GM12878 (cell line): Measurements from ENCODE around the gene YTHDF1. TPM values are rescaled to one million over a fixed set of nuclear protein-coding genes. Genes with fewer than 3 reads are reported as not detected.

ENCODE experiments used
- ATAC-seq: fragments of 200-7000 bp; cut with Tn5 transposase; 3 replicates; pipeline ENCODE4 v1.9.1; 2020; ENCODE audit warnings: mild to moderate bottlenecking, moderate library complexity
- BruUV-seq: library from RNA; stranded (reverse); fragments of 400-500 nt; replicated peaks from 2 replicates; lab custom pipeline; 2021; lab: Mats Ljungman, UMichigan
- CTCF ChIA-PET: fragments of 300-600 bp; sonication (Branson Sonifier 250); formaldehyde crosslinking; extraction: SDS; loops from one replicate; lab custom pipeline; 2021; ENCODE audit warnings: inconsistent platforms; lab: Yijun Ruan, JAX
- POLR2A ChIA-PET: fragments of 350-600 bp; formaldehyde crosslinking; extraction: SDS; loops from one replicate; lab custom pipeline; 2021; ENCODE audit warnings: inconsistent platforms; lab: Charles Lee
- RAD21 ChIA-PET: fragments of 300-600 bp; sonication (Branson Sonifier 250); formaldehyde crosslinking; loops from one replicate; lab custom pipeline; 2023; ENCODE audit warnings: antibody characterized with exemption; ENCODE audit not compliant: unreplicated experiment; lab: Charles Lee
- SMC1A ChIA-PET: fragments of 300-600 bp; sonication (Branson Sonifier 250); formaldehyde crosslinking; loops from one replicate; lab custom pipeline; 2023; ENCODE audit not compliant: unreplicated experiment, uncharacterized antibody; lab: Charles Lee
- DNase-seq: peaks from one replicate; pipeline ENCODE4 v3.0.0-alpha.2; 2011; ENCODE audit warnings: low read depth, low spot score
- FAIRE-seq: peaks from 3 replicates; lab custom pipeline; 2011; peaks lifted over from hg19 to GRCh38; lab: Jason Lieb, UNC
- H2AFZ ChIP-seq: 2 replicates; pipeline ENCODE4 v1.6.0; 2011; ENCODE audit warnings: low read depth, low read length, control low read depth; ENCODE audit not compliant: control insufficient read depth
- H3K27ac ChIP-seq: 2 replicates; pipeline ENCODE4 v1.5.1; 2011; ENCODE audit warnings: control low read depth; ENCODE audit not compliant: control insufficient read depth, insufficient read depth
- H3K27me3 ChIP-seq, 2 experiments: replicated peaks in 1 of 2; 2 replicates each; pipeline versions ENCODE4 v1.6.0 to v1.6.1; 2011; ENCODE audit warnings: low read length in 1 of 2; ENCODE audit not compliant: control insufficient read depth in 2 of 2, insufficient read depth in 2 of 2
- H3K36me3 ChIP-seq, 2 experiments: 2 replicates each; pipeline ENCODE4 v1.5.1; 2011; ENCODE audit warnings: low read length in 1 of 2; ENCODE audit not compliant: control insufficient read depth in 2 of 2, insufficient read depth in 2 of 2
- H3K4me1 ChIP-seq: 2 replicates; pipeline ENCODE4 v1.6.1; 2011; ENCODE audit warnings: mild to moderate bottlenecking, low read length, moderate library complexity, mixed read lengths; ENCODE audit not compliant: control insufficient read depth, insufficient read depth
- H3K4me2 ChIP-seq: 2 replicates; pipeline ENCODE4 v1.6.0; 2011; ENCODE audit warnings: control low read depth; ENCODE audit not compliant: control insufficient read depth, insufficient read depth
- H3K4me3 ChIP-seq: fragments of 200-600 bp; sonication (generic); 2 replicates; pipeline ENCODE4 v1.5.1; 2016
- H3K79me2 ChIP-seq: 2 replicates; pipeline ENCODE4 v1.6.0; 2011; ENCODE audit warnings: low read length; ENCODE audit not compliant: control insufficient read depth, insufficient read depth
- H3K9ac ChIP-seq: 2 replicates; pipeline ENCODE4 v1.8.0; 2011; ENCODE audit warnings: low read length, control low read depth, mixed read lengths; ENCODE audit not compliant: control insufficient read depth, insufficient read depth
- H3K9me3 ChIP-seq: replicated peaks from 3 replicates; pipeline ENCODE4 v1.5.1; 2011; ENCODE audit warnings: mild to moderate bottlenecking, low read length; ENCODE audit not compliant: control insufficient read depth, insufficient read depth
- H4K20me1 ChIP-seq: 2 replicates; pipeline ENCODE4 v1.6.0; 2011; ENCODE audit not compliant: control insufficient read depth, insufficient read depth
- JUND ChIP-seq: IDR thresholded peaks from 2 replicates; pipeline ENCODE4 v1.6.1; 2012; ENCODE audit warnings: low read depth, mild to moderate bottlenecking, low read length, improper control_type of control experiment, moderate library complexity
- whole genome bisulfite sequencing: methylation state at CpG from one replicate; pipeline ENCODE4 v1.1.6; 2016; ENCODE audit warnings: low lambda C conversion rate; ENCODE audit not compliant: insufficient replicate concordance, insufficient coverage; ENCODE audit errors: missing lambda C conversion rate; 5-methylcytosine and 5-hydroxymethylcytosine counted together
- in situ Hi-C: fragments of 300-500 bp; cut with MboI; formaldehyde crosslinking; loops from 9 replicates; pipeline ENCODE4 v1.14.3; 2018; ENCODE audit warnings: mixed read lengths
- intact Hi-C: fragments of 100-400 bp; cut with micrococcal nuclease; formaldehyde crosslinking; loops from one replicate; pipeline ENCODE4 v1.14.2; 2022; ENCODE audit not compliant: unreplicated experiment
- polyA plus RNA-seq, 11 experiments: library from polyadenylated mRNA; depleted of rRNA in 4 of 11; unstranded in 6 of 11; stranded (reverse) in 5 of 11; fragments of >200 nt; fragmentation: Nextera tagmentation in 4 of 11; fragmentation: Illumina TruSeq in 1 of 11; extraction: Ambion mirVana in 4 of 11; extraction: Trizol in 1 of 11; gene quantifications; 1 replicate in 1 of 11; 2 replicates in 10 of 11; pipeline versions ENCODE4 v1.2.1 to v1.2.3, GENCODE V29; 2011 to 2016; ENCODE audit warnings: inconsistent platforms in 2 of 11, missing spikeins in 2 of 11, low read depth in 1 of 11
- total RNA-seq, 4 experiments: library from RNA; depleted of rRNA in 3 of 4; stranded (reverse); fragments of >200 nt in 3 of 4; fragmentation: Illumina TruSeq in 1 of 4; extraction: Trizol in 1 of 4; gene quantifications; 2 replicates each; pipeline versions ENCODE4 v1.2.1 to v1.2.3, GENCODE V29; 2013 to 2021
- TF ChIP-seq, protein P1 (sequence below): fragments of 450-650 bp; IDR thresholded peaks from 2 replicates; pipeline ENCODE4 v1.6.1; 2017; ENCODE audit warnings: mild to moderate bottlenecking, moderate library complexity

Gene YTHDF1
- total and polyA plus RNA-seq, 10 of the 15 experiments (the other 5 are each of a cell fraction or from before 2014, with no cell fraction given), result 4.6 to 37.8 (median 20.5) TPM

DNA sequence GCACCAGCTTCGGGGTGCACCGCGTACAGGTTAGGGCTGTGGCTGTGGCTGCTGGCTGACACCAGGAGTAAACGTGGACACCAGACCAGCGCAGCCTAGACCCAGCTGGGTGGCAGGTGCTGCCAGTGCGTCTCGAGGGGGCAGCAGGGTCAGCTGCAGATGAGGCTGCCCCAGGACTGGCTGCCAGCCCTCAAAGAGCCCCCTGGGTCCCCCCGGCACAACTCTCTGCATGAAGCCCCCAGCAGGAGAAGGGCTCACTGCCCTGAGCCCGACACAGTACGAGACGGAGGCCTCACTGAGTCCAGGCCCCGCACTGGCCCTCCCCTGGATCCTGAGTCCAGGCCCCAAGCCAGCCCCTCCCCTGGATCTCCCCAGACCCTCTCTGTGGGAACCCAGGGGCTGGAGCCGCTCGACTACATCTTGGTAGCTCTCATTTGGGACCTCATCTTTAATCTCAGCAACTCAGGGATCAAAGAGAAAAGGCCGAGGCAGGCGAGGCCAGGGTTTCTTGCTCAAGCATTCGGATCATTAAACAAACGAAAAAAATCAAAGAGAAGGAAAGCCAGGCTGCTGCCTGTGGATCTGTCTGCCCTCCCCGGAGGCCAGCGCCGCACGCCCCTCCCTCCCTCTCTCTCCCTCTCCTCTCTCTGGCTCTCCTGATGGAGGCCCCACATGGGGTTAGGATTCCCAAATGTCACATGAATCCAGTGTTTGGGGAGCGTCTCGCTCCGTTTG, 45.3 kb upstream of the YTHDF1 start:
- ChIA-PET POLR2A (no interaction called here), SMC1A (no interaction called here), RAD21 (no interaction called here), CTCF (no interaction called here)
- Histone ChIP-seq H3K4me3 (no peak overlapping the region), H2AFZ (no peak overlapping the region), H3K27me3 (peaks cover 0 to 6% of the 10 kb centered on the region in 2 experiments; a peak in 2 of 4 replicates), H3K27ac (no peak overlapping the region), H3K36me3 (no peaks in the 10 kb centered on the region), H3K79me2 (no peaks in the 10 kb centered on the region), H3K4me1 (no peaks in the 10 kb centered on the region), H4K20me1 (no peaks in the 10 kb centered on the region), H3K4me2 (no peak overlapping the region), H3K9ac (no peak overlapping the region), H3K9me3 (no peaks in the 10 kb centered on the region)
- in situ Hi-C loops, result no loop called here
- FAIRE-seq, result no peak
- no peak for ATAC-seq
- BruUV-seq, result no TSS peak
- DNase-seq, result no peak
- intact Hi-C loops, result no loop called here
- TF ChIP-seq, protein P1, sequence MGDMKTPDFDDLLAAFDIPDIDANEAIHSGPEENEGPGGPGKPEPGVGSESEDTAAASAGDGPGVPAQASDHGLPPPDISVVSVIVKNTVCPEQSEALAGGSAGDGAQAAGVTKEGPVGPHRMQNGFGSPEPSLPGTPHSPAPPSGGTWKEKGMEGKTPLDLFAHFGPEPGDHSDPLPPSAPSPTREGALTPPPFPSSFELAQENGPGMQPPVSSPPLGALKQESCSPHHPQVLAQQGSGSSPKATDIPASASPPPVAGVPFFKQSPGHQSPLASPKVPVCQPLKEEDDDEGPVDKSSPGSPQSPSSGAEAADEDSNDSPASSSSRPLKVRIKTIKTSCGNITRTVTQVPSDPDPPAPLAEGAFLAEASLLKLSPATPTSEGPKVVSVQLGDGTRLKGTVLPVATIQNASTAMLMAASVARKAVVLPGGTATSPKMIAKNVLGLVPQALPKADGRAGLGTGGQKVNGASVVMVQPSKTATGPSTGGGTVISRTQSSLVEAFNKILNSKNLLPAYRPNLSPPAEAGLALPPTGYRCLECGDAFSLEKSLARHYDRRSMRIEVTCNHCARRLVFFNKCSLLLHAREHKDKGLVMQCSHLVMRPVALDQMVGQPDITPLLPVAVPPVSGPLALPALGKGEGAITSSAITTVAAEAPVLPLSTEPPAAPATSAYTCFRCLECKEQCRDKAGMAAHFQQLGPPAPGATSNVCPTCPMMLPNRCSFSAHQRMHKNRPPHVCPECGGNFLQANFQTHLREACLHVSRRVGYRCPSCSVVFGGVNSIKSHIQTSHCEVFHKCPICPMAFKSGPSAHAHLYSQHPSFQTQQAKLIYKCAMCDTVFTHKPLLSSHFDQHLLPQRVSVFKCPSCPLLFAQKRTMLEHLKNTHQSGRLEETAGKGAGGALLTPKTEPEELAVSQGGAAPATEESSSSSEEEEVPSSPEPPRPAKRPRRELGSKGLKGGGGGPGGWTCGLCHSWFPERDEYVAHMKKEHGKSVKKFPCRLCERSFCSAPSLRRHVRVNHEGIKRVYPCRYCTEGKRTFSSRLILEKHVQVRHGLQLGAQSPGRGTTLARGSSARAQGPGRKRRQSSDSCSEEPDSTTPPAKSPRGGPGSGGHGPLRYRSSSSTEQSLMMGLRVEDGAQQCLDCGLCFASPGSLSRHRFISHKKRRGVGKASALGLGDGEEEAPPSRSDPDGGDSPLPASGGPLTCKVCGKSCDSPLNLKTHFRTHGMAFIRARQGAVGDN, result no peak
- TF ChIP-seq JUND, result no peak
- 31% methylated on average over 25 of the region's 25 CpGs for WGBS
